Measurements from ENCODE around the gene UMPS. TPM values are rescaled to one million over a fixed set of nuclear protein-coding genes. Genes with fewer than 3 reads are reported as not detected.

The UMPS gene
- total RNA-seq, 1 donor from 2014 or later, result 38.3 TPM

DNA sequence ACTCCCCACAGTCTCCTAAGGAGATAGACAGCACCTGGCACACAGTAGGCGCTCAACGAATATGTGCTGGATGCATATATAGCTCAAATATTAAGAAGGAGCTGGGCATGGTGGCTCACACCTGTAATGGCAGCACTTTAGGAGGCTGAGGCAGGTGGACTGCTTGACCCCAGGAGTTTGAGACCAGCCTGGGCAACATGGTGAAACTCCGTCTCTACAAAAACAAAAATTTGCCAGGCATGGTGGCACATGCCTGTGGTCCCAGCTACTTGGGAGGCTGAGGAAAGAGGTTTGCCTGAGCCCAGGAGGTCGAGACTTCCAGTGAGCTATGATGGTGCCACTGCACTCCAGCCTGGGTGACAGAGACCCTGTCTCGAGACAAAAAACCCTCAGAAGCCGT is 37.4 kb downstream of the UMPS start:
- Mint-ChIP-seq H3K4me3 (ENCODE audit: unreplicated experiment) (no peak overlapping the region), H3K27ac (ENCODE audit: unreplicated experiment) (no peak overlapping the region), H3K9me3 (ENCODE audit: unreplicated experiment) (no peaks in the 10 kb centered on the region), H3K27me3 (ENCODE audit: low read depth, unreplicated experiment) (no peaks in the 10 kb centered on the region), H3K36me3 (ENCODE audit: low read depth, unreplicated experiment) (peaks cover 47% of the 10 kb centered on the region), H3K4me1 (ENCODE audit: low read depth, unreplicated experiment) (peaks cover 27% of the 10 kb centered on the region)
- Histone ChIP-seq H3K9ac (ENCODE audit: low read length) (no peak overlapping the region), H4K20me1 (ENCODE audit: insufficient read depth, low read length) (peaks cover 4% of the 10 kb centered on the region), H2AFZ (ENCODE audit: low read depth, low read length) (no peak overlapping the region), H3K4me3 (ENCODE audit: insufficient read depth, low read depth, low read length) (no peak overlapping the region), H3K27ac (ENCODE audit: low read depth, low read length) (no peak overlapping the region), H3K79me2 (ENCODE audit: insufficient read depth, low read length) (no peaks in the 10 kb centered on the region), H3K36me3 (ENCODE audit: insufficient read depth, low read length) (peaks cover 28% of the 10 kb centered on the region), H3K9me3 (ENCODE audit: insufficient read depth, low read depth, low read length) (no peaks in the 10 kb centered on the region), H3K27me3 (ENCODE audit: insufficient read depth, low read length) (no peaks in the 10 kb centered on the region), H3K4me2 (ENCODE audit: low read length) (no peak overlapping the region), H3K4me1 (ENCODE audit: insufficient read depth, low read length) (peaks cover 10% of the 10 kb centered on the region)
- no peak for TF ChIP-seq EZH2 (IDR thresholded peaks at IDR 0.05; ENCODE audit: insufficient read depth, low read length)
- TF ChIP-seq, protein P1, sequence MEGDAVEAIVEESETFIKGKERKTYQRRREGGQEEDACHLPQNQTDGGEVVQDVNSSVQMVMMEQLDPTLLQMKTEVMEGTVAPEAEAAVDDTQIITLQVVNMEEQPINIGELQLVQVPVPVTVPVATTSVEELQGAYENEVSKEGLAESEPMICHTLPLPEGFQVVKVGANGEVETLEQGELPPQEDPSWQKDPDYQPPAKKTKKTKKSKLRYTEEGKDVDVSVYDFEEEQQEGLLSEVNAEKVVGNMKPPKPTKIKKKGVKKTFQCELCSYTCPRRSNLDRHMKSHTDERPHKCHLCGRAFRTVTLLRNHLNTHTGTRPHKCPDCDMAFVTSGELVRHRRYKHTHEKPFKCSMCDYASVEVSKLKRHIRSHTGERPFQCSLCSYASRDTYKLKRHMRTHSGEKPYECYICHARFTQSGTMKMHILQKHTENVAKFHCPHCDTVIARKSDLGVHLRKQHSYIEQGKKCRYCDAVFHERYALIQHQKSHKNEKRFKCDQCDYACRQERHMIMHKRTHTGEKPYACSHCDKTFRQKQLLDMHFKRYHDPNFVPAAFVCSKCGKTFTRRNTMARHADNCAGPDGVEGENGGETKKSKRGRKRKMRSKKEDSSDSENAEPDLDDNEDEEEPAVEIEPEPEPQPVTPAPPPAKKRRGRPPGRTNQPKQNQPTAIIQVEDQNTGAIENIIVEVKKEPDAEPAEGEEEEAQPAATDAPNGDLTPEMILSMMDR (IDR thresholded peaks at IDR 0.05; ENCODE audit: insufficient read depth, low read depth, low read length), result no peak
- FAIRE-seq, result no peak
- no peak for DNase-seq (ENCODE audit: low read depth)

DNA sequence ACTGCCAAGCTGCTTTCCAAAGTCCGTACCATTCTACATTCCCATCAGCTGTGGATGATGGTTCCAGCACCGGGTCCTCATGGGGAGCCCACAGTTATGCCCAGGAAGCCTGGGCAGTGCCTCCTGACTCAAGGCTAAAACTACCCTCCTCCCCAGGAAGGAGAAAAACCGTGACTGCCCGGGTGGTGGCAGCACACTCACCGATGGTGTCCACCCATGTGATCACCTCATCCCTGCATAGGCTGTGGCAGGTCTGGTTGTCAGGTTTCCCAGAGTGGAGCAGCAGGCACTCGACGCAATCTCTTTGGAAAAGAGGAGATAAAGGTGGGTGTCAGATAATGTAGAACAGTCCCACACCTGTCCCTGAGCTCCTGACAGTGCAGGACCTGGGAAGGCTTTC is 38.6 kb downstream of the UMPS start:
- Histone ChIP-seq H2AFZ (ENCODE audit: low read depth, low read length) (no peak overlapping the region), H3K27me3 (ENCODE audit: insufficient read depth, low read length) (no peaks in the 10 kb centered on the region), H3K9ac (ENCODE audit: low read length) (no peak overlapping the region), H3K4me1 (ENCODE audit: insufficient read depth, low read length) (peaks cover 18% of the 10 kb centered on the region), H4K20me1 (ENCODE audit: insufficient read depth, low read length) (peaks cover 4% of the 10 kb centered on the region), H3K4me2 (ENCODE audit: low read length) (no peak overlapping the region), H3K27ac (ENCODE audit: low read depth, low read length) (no peak overlapping the region), H3K36me3 (ENCODE audit: insufficient read depth, low read length) (peaks cover 18% of the 10 kb centered on the region), H3K79me2 (ENCODE audit: insufficient read depth, low read length) (no peaks in the 10 kb centered on the region), H3K9me3 (ENCODE audit: insufficient read depth, low read depth, low read length) (no peaks in the 10 kb centered on the region), H3K4me3 (ENCODE audit: insufficient read depth, low read depth, low read length) (no peak overlapping the region)
- Mint-ChIP-seq H3K4me3 (ENCODE audit: unreplicated experiment) (no peak overlapping the region), H3K9me3 (ENCODE audit: unreplicated experiment) (no peaks in the 10 kb centered on the region), H3K27ac (ENCODE audit: unreplicated experiment) (no peak overlapping the region), H3K36me3 (ENCODE audit: low read depth, unreplicated experiment) (peaks cover 45% of the 10 kb centered on the region), H3K4me1 (ENCODE audit: low read depth, unreplicated experiment) (peaks cover 29% of the 10 kb centered on the region), H3K27me3 (ENCODE audit: low read depth, unreplicated experiment) (no peaks in the 10 kb centered on the region)
- TF ChIP-seq, protein P1 (IDR thresholded peaks at IDR 0.05; ENCODE audit: insufficient read depth, low read depth, low read length), result peak; percentile 4
- TF ChIP-seq EZH2 (IDR thresholded peaks at IDR 0.05; ENCODE audit: insufficient read depth, low read length), result no peak
- FAIRE-seq, result no peak
- DNase-seq (ENCODE audit: low read depth), result no peak

DNA sequence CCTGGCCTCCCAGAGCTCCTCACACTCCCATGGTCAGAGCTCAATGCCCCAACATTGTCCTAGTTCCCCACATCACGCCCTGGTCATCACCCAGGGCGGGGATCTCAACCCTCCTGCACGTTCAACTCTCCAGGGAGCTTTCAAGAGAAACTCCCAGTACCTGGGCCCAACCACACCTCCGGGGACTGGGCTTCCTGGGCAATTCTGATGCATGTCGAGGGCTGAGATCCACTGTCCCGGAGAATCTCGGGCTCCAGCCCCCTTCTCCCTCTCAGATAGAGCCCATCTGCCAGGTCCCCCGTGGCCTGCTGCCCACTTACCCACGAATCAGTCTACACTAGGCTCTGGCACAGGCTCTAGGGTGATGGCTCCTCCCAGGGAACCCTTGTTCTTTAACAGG is 39.2 kb downstream of the UMPS start:
- DNase-seq (ENCODE audit: low read depth), result no peak
- Mint-ChIP-seq H3K4me1 (ENCODE audit: low read depth, unreplicated experiment) (peaks cover 36% of the 10 kb centered on the region), H3K9me3 (ENCODE audit: unreplicated experiment) (no peaks in the 10 kb centered on the region), H3K27me3 (ENCODE audit: low read depth, unreplicated experiment) (no peaks in the 10 kb centered on the region), H3K27ac (ENCODE audit: unreplicated experiment) (no peak overlapping the region), H3K36me3 (ENCODE audit: low read depth, unreplicated experiment) (peaks cover 42% of the 10 kb centered on the region), H3K4me3 (ENCODE audit: unreplicated experiment) (no peak overlapping the region)
- no peak for FAIRE-seq
- H3K27ac ChIP-seq (ENCODE audit: low read depth, low read length), result no peak overlapping the region
- no peak for TF ChIP-seq EZH2 (IDR thresholded peaks at IDR 0.05; ENCODE audit: insufficient read depth, low read length)
- TF ChIP-seq, protein P1 (IDR thresholded peaks at IDR 0.05; ENCODE audit: insufficient read depth, low read depth, low read length), result no peak
- no peak overlapping the region for H3K4me3 ChIP-seq (ENCODE audit: insufficient read depth, low read depth, low read length)
- peaks cover 25% of the 10 kb centered on the region for H3K4me1 ChIP-seq (ENCODE audit: insufficient read depth, low read length)
- no peaks in the 10 kb centered on the region for H3K79me2 ChIP-seq (ENCODE audit: insufficient read depth, low read length)
- peaks cover 4% of the 10 kb centered on the region for H4K20me1 ChIP-seq (ENCODE audit: insufficient read depth, low read length)
- H2AFZ ChIP-seq (ENCODE audit: low read depth, low read length), result no peak overlapping the region
- H3K4me2 ChIP-seq (ENCODE audit: low read length), result no peak overlapping the region
- no peak overlapping the region for H3K9ac ChIP-seq (ENCODE audit: low read length)
- peaks cover 13% of the 10 kb centered on the region for H3K36me3 ChIP-seq (ENCODE audit: insufficient read depth, low read length)
- no peaks in the 10 kb centered on the region for H3K9me3 ChIP-seq (ENCODE audit: insufficient read depth, low read depth, low read length)
- no peaks in the 10 kb centered on the region for H3K27me3 ChIP-seq (ENCODE audit: insufficient read depth, low read length)
